Measurements from ENCODE around the gene TGFBR3. TPM values are rescaled to one million over a fixed set of nuclear protein-coding genes. Genes with fewer than 3 reads are reported as not detected.
A peak's percentile ranks its signal among the peaks of the same experiment; 100 is the strongest.

TGFBR3 gene
- total and polyA plus RNA-seq, 12 donors: 6.6 to 36.7 (median 24.3) TPM

DNA sequence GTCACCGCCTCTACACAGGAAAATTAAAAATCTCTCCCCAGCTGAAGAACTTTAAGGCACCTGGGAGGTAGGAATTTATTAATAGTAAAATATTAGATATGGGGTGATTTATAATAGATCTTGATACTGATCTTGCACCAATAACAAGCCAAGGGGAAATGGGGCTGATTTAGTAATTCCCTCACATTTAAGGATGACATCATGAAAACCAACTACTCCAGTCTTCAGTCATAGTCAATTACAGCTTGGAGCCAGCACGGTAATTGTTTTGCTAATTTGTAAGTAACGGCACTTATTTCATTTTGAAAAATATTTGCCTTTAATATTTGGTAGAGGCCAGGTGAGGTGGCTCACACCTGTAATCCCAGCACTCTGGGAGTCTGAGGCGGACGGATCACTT, 92.8 kb downstream of the TGFBR3 start:
- H3K27ac ChIP-seq: peak overlapping the region in 1 of 10 donors; percentile 1

GRCh38 chr1:91792489-91793071, 93.4 kb downstream of the TGFBR3 start:
- Histone ChIP-seq H3K27me3 (no peaks in the 10 kb centered on the region), H3K9me3 (no peaks in the 10 kb centered on the region), H3K27ac (peak overlapping the region in 2 of 10 donors; percentile 1 to 37), H3K4me3 (peak overlapping the region in 1 of 10 donors; percentile 13), H3K4me1 (peaks cover 6 to 59% (median 49%) of the 10 kb centered on the region in 9 donors), H3K36me3 (peaks cover 0 to 17% (median 0%) of the 10 kb centered on the region in 9 donors)
- peak in 4 of 9 donors; percentile 15 to 40 (median 18) for TF ChIP-seq CTCF (IDR thresholded peaks at IDR 0.05)
- 57 to 69% methylated on average over 8 of the region's 8 CpGs for WGBS, 2 donors
- intact Hi-C loops (cut with DNase I): loop anchor here in 2 of 10 donors (10.0 kb wide), 2 partner anchors 92 to 108 kb away; partner anchors contain the start of gene TGFBR3 (in 1 of the 2)
- ATAC-seq: peak in 1 of 8 donors; percentile 3
- no peak for DNase-seq

More for the DNA sequence above, 92.8 kb downstream of the TGFBR3 start:
- DNase-seq (no peak), ATAC-seq (no peak)
- WGBS, 2 donors: 95 to 98% methylated on average over 5 of the region's 5 CpGs
- intact Hi-C loops (cut with DNase I): loop anchor here in 2 of 10 donors (10.0 kb wide), 2 partner anchors 92 to 108 kb away; partner anchors contain the start of gene TGFBR3 (in 1 of the 2)
- Histone ChIP-seq H3K4me1 (peaks cover 9 to 59% (median 47%) of the 10 kb centered on the region in 9 donors), H3K27me3 (no peaks in the 10 kb centered on the region), H3K9me3 (no peaks in the 10 kb centered on the region), H3K36me3 (peaks cover 0 to 17% (median 0%) of the 10 kb centered on the region in 9 donors), H3K4me3 (no peak overlapping the region)
- TF ChIP-seq CTCF (IDR thresholded peaks at IDR 0.05): no peak

DNA sequence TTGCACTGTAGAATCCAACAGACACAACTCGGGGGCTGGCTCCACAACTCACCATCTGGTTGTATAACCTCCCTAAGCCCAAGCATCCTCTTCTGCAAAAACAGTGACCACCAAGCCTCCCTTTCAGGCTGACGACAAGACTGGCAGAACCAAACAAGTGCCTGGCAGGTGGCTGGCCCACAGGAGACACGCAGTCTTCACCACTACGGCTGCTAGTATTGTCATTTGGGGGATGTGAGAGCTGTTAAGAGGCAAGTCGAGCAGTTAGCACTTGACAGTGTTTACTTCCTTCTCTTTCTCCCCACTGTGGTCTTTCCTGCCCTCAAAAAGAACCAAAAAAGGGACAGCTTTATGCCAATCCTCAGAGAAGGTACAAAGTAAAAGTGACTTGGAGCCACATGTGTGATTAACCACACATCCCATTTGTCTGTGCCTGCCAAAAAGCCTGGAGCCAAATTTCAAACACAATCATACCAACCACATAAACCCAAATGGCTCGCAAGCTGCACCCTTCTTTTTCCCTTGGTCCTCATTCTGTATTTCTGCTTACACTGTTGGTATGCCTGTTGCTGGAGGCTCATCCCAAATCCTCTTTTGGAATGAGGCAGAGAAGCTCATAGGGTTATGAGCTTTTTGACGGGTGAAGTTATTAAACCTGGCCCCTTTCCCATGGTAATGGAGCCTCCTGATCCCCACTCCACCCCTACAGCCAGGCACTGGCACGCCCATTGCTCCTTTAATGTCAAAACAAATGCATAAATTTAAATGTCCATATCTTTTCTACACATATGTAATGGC, 94.1 kb downstream of the TGFBR3 start:
- Histone ChIP-seq H3K4me3 (no peak overlapping the region), H3K27me3 (no peaks in the 10 kb centered on the region), H3K36me3 (peaks cover 0 to 12% (median 0%) of the 10 kb centered on the region in 9 donors), H3K27ac (peak overlapping the region in 1 of 10 donors; percentile 37), H3K9me3 (no peaks in the 10 kb centered on the region), H3K4me1 (peaks cover 0 to 62% (median 45%) of the 10 kb centered on the region in 9 donors)
- 63 to 69% methylated on average over 8 of the region's 8 CpGs for WGBS, 2 donors
- ATAC-seq (peak in 2 of 8 donors; percentile 3 to 15), DNase-seq (no peak)
- intact Hi-C loops (cut with DNase I): loop anchor here in 2 of 10 donors (10.0 kb wide), 2 partner anchors 93 to 107 kb away; partner anchors contain the start of gene TGFBR3 (in 1 of the 2)
- TF ChIP-seq CTCF (IDR thresholded peaks at IDR 0.05): no peak

DNA sequence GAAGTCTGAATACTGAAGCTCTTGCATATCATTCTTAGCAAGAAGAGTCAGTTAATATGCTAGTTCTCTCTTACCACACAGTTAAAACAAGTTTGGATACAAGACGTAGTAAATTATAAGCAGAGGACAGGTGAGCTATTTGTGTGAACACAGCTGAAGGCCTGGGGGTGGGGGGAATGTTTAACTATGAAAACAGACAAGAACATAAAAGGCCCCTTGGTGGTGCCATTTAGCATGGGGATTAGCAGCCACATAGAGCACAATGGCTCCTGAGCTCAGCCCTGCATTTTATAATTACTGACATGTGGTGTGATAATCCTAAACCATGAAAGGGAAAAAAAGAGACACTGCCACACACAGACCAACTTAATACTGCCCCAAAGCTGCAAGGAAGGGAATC, 94.8 kb downstream of the TGFBR3 start:
- no peak for ATAC-seq
- no peak for DNase-seq
- H3K4me3 ChIP-seq: no peak overlapping the region
- TF ChIP-seq CTCF (IDR thresholded peaks at IDR 0.05): peak in 1 of 9 donors; percentile 15
- H3K27ac ChIP-seq: no peak overlapping the region
- H3K4me1 ChIP-seq: peaks cover 0 to 60% (median 44%) of the 10 kb centered on the region in 9 donors
- H3K9me3 ChIP-seq: no peaks in the 10 kb centered on the region
- H3K27me3 ChIP-seq: no peaks in the 10 kb centered on the region
- intact Hi-C loops (cut with DNase I): loop anchor here in 2 of 10 donors (10.0 kb wide), 2 partner anchors 94 to 106 kb away; partner anchors contain the start of gene TGFBR3 (in 1 of the 2)
- WGBS, 2 donors: 68 to 79% methylated on average over 1 of the region's 1 CpG
- peaks cover 0 to 7% (median 0%) of the 10 kb centered on the region in 9 donors for H3K36me3 ChIP-seq
